Measurements from ENCODE around the gene KIAA0825.

Gene KIAA0825

DNA sequence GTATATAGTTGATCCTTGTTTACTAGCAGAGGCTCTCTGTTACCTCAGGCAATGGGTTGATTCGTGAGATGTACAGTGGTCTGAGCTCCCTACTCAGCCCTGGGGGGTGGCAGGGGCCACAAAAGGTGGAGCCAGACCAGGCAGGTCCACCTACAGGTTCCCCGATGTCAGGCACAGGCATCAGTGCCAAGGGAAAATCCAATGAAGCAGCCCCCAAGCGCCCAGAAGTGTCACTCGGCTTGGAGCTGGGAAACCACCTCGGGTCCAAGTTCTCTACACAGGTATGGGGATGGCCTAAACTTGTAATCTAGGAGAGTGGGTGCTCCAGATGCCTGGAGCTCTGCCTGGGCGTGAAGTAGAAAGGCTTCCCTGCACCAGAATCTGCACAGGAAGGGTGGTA, 188.8 kb downstream of the KIAA0825 start:
- DNase-seq = no peak

DNA sequence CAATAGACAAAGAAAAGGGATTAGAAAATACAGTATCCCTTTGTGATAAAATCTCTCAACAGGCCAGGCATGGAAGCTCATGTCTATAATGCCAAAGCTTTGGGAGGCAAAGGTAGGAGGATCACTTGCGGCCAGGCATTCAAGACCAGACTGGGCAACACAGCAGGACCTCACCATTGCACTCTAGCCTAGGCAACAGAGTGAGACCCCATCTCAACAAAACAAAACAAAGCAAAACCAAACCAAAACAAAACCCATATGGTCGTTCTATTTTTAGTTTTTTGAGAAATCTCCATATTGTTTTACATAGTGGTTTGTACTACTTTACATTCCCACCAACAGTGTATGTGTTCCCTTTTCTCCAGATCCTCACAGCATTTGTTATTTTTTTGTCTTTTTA, 193.0 kb downstream of the KIAA0825 start:
- no peak for DNase-seq

DNA sequence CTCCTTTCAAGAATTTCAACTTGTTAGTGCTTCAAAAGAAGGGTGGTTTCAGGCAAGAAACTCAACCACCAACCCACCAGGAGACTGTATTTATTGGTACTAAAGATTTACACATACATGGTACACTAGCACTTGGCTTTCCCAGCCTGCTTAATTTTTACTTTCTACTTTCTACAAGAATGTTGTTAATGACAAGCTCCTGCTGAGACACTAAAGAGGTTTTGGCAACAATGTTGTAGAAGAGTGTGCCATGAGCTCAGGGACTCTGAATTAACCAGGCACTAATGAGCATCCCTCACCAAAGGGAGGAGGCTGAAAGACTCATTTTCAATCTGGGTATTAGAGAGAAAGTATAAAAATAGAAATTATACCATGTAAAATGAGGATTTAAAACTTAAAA, 195.0 kb downstream of the KIAA0825 start:
- no peak for DNase-seq

DNA sequence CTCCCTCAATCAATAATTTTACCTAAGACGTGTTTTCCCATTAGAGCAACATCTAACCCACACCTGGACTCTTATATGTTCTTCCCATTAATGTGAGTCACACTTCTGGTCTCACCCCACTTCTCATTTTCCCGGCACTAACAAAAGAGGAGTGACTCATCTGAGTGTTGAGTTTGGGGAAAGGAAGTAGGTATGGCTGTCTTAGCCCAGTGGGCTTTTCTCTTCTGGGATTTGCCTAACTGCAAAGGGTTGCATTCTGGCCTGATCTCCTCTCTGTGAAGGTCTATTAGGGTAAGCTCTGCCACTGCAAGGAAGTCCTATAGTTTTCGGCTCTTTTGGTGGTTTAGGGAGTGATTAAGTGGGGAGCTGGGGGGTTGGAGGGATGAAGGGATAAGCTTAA, 195.6 kb downstream of the KIAA0825 start:
- DNase-seq = peak; percentile 29 to 44

DNA sequence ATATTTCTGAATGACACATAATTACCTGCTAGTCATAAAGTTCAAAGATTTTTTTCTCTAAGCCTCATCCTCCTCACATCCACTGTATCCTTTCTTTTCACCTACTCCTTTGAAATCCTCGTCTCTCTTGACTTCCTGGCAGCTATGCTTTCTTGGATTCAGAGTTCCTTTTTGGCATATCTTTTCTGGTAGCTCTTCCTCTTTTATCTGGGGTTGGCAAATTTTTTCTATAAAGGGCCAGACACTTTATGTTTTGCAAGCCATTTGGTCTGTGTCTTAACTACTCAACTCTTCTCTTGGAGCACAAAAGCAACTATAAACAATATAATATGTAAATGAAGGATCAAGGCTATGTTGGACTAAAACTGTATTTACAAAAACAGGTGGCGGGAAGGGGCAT, 197.5 kb downstream of the KIAA0825 start:
- DNase-seq = peak; percentile 30 to 49

DNA sequence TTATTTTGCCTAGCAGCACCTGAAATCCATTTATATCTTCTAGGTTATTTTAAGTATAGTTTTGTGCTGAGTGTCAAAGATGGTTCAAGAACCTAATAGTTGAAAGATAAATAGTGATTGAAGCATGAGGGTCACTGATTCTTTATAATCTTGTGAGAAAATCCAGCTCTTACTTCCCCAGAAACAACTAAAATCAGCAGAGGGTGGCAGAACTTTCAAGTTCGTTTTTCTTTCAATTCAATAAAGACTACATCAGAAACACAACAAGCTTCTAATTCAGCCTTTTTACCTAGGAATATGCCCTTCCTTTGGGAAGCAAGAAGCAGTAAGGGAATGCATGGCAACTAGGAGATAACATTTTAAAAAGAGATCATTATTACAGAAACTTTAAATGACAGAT, 202.6 kb downstream of the KIAA0825 start:
- no peak for DNase-seq

DNA sequence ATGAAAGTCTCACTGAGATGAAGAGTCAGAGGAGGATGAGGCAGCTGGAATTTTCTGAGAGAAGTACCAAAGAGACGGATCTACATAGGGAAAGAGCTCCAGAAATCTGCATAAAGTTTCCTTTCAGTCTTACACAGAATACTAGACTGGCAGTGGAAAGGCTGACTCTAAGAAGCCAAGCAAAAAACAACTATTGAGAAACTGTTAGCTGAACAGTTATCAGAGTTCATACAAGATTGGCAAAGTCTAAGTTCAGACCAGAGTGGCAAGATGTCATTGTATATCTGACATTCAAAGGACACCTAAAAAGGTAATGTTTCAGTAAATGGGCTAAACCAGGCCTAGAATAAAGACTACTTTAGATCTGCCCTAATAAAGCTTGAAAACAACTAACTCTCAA, 209.0 kb downstream of the KIAA0825 start:
- DNase-seq = no peak

DNA sequence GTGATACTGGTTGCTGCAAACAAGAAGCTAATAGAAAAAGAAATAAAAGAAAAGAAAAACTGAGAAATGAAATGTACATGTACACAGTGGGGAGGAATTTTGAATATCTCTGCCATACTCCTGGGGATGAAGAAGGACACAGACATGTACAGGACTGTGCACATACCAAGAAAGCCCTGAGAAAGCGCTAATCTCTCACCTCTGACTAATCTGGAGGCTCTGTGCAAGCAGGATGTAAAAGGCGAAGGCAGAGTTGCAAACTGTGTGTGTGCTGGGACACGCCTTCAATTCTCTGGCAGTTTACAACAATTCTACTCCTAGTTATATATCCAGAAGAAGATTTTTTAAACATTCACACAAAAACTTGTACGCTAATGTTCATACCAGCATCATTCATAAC, 211.4 kb downstream of the KIAA0825 start:
- DNase-seq = no peak

DNA sequence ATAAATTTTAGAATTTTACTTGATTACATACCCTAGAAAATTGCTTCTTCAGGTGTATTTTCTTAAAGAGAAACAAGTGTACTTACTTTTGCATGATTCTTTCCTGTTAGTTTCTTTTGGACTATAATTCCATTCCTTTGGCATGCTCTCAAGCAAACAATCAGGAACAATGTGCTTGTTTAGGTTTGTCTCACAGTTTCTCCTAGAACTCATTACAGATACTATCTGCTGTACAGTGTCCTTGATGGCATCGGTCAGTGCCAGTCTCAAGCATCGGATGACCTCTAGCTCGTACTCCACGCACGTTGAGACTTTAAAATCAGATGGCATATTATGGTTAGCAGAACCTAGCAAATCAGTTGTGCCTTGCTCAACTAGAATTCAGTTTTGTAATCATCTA, 214.9 kb downstream of the KIAA0825 start:
- no peak for DNase-seq

DNA sequence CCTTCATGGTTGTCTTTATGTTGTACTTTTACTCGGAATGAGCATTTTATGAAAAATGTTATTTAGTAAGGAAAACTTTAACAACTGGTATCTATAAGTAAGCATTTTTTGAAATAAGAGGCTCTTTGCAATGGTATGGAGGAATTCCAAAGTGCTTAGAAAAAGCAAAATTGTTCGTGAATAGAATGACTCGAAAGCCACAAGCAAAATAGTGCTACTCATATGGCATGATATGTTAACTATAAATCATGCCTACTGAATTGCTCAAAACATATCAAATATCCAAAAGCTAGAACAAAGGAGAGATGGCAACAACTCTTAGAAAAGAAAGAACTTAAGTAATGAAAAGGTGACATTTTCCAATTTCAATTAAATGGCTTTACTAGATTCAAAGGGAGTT, 216.3 kb downstream of the KIAA0825 start:
- DNase-seq = no peak

DNA sequence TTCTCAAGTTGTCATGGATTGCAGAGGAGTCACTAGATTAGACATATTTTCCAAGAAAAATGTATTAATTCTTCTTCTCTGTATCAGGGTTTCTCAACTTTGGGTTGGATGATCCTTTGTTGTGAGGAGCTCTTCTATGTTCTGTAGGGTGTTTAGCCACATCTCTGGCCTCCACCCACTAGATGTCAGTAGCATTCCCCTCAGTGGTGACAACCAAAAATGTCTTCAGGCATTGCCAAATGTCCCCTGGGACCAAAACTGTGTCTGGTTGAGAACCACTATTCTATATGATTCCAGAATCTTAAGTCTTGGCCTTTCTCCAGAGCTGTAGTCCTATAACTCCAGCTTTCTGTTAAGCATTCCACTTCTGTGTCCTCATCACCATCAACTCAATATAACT, 220.9 kb downstream of the KIAA0825 start:
- DNase-seq = no peak

DNA sequence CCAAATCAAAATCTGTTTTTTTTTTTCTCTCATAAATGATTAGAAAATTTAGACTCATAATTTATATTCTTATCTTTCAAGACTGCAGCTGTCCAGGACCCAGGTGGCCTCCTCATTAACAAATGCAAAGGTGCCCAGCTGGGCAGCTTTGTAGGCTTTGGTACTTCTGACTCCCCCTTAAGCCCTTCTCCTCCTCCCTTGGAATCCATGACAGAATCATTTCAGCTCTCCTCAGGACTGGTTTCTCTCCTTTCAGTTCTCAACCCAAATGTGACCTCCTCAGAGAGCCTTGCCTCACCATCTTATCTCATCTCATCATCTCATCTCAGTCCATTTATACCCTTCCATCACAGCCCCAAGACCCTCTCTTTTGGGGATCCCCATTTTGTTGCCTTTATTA, 221.7 kb downstream of the KIAA0825 start:
- DNase-seq = no peak

DNA sequence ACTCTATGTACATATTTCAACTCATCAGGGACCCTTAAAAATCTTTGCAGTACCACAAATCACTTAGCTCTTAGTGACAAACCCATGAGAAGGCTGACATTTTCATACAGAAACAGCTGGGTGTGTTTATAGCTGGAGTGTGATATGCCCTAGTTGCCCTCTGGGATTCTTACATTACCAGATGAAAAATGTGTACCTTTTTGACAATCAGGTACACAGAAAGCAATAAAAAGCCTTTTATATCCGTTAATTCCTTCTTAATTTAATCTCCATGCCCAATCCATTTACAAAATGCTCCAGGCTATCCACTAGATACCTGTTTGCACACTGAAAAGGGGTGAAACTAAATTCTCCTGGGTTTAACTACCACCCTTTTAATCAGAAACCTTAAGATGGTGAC, 222.9 kb downstream of the KIAA0825 start:
- no peak for DNase-seq

DNA sequence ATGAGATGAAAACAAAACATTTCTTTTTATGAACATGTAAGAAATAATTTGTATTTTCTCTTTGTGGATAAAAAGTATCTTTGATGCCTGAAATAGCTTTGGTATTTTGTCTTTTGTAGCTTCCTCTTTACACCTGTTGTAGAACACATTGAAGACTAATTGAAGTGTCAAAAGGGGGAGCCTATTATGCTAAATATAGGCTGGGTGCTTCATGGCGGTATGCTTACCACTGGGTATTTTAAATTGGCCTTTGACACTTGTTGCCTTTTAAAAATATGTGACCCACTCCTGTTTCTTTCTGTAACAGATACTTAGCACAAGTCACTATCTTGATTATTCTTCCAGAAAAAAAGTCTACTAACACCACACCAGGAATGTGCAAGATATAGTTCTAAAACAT, 226.4 kb downstream of the KIAA0825 start:
- no peak for DNase-seq

DNA sequence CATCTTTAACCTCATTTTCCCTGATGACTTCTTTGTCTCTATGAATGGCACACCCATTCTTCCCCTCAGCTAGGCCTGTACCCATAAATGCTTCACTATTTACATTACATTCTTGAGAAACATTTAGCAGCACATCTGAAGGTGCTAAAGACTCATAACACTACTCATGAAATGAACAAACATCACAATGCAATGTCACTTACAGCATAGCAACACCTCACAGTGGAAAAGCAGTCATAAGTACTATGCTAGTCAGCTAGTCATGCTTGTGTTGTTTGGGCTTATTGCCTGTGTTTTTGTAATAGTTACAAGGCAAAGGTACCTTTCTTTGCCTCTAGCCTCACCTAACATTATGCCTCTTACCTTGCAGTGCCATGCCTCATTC, 228.9 kb downstream of the KIAA0825 start:
- no peak for DNase-seq

DNA sequence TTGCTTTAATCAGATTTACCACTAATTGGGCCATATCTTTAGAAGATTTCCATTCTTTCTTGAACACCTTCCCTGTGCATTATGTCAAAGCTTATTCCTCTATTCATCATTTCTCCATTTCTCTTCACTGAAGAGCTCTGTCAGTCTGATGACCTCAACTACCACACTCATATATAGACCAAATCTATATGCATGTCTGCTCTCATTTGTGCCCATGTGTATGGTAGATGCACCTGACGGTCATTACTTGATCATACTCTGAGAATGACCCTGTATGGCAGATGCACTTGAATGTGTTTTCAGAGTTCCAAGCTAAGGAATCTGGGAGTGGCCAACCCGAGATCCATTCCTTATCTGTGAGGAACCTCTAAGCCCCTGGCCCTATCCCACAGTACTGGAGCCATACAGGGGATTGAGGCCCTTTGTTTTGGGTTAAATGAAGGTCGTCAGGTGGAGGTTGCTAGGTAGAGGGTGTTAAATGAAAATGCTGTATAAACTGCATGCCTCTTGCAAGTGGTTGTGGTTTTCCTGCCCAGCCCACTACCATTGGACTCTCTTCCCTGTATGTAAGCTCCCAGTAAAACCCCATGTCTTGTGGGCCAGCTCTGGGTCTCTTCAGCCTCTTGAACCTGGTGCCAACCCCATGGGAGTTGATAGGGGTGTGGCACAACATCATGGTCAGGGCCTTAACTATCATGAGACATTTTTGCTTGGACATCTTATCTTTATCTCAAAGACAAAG, 229.5 kb downstream of the KIAA0825 start:
- DNase-seq = no peak

DNA sequence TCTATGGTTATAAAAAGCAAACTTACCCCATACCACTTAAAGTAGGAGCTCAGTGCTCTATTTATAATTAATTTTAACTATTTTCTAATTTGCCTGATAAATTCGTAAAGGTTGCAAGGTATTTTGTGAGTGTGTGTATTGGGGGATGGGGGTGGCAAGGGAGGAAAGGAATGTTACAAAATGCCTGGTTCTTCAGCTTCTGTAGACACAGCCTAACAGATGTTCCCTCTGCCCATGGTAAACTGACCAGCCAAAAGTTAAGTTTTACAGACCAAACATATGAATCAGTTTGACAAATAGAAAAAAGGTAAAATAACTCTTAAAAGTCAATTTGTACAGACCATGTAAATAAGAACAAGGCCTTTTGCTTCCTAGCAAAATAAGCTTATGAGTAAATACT, 232.6 kb downstream of the KIAA0825 start:
- no peak for DNase-seq

DNA sequence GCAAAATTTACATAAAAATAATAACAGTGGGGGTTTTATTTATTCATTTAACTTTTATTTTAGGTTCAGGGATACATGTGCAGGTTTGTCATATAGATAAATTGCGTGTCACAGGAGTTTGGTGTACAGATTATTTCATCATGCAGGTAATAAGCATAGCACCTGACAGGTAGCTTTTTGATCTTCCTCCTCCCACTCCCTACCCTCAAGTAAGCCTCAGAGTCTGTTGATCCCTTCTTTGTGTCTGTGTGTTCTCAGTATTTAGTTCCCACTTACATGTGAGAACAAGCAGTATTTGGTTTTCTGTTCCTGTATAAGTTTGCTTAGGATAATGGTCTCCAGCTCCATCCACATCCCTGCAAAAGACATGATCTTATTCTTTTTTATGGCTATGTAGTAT, 240.3 kb downstream of the KIAA0825 start:
- DNase-seq = no peak

DNA sequence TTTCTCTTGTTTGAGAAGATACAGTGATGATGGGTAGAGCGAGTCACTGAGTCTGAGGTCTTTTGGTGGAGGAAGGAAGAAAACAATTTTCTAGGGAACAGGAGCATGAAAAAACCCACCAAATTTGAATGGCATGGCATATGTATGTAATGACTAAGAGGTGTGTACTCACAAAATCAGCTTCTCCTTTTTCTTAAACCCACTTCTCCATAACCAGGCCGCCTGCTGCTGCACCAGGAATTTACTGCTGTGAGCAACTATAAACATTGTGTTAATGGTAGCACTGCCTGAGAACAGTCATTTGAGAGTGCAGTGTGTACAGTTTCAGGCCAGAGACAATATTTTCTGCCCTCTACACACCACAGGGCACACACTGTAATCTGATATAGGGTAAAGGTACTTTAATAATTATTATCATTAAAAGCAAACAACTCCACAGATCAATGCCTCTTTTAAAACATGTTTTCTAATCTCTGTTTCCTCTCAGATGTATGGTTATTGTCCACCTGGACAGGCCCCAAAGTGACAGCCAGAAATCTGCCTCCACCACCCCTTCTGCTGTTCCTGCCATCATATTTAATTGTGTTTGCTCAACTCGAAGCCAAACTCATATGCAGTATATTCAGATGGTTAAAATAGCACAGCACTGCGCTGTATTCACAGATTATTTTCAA, 241.6 kb downstream of the KIAA0825 start:
- peak; percentile 62 to 79 for DNase-seq

DNA sequence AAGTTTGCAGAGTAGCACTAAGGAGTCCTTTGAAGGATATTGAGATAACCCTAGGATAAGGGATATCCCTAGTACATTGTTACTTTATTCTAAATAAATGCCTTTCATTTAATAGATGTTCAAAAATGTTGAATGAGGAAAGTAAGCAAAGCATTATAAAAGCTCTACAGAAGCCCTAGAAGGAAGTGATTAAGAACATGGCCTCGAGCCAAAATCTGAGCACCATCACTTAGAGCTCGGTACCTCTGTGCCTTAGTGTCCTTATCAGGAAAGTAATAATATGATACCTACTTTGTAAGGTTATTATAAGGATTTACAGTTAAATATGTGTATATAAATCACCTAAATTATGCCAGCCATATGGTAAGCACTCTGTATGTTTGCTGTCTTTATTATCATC, 242.6 kb downstream of the KIAA0825 start:
- DNase-seq = no peak

DNA sequence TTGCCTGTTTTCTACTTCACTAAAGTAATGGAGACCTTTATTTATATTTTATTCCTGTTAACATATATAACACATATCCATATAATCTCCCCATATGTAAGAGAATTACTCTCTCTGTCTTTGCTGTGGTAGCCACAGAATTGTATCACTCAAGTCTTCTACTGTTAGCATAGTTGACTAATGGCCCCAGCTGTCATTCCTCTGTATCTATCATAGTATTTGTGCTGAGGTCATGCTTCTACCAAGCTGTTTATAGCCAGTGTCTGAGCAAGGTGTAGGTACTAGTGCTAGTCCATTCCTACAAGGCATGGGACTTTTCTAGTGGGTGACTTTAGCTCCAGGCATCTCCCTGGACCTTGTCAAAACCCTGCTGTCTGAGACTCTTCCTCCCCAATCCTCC, 244.1 kb downstream of the KIAA0825 start:
- no peak for DNase-seq

DNA sequence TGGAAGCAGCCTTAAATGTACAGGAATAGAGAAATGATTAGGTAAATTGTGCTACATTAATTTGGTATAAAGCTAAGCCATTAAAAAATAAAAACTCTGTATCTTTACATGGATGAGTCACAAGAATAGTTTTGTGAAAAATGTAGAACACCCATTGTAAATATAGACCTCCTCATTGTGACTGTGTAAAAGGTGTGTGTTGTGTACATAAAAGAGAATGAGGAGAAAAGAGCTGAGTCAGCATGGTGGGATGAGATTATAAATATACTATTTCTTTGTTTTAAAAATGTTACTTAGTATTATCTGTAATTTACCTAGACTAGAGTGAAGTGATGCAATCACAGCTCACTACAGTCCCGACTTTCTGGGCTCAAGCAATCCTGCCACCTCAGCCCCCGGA, 250.5 kb downstream of the KIAA0825 start:
- no peak for DNase-seq

DNA sequence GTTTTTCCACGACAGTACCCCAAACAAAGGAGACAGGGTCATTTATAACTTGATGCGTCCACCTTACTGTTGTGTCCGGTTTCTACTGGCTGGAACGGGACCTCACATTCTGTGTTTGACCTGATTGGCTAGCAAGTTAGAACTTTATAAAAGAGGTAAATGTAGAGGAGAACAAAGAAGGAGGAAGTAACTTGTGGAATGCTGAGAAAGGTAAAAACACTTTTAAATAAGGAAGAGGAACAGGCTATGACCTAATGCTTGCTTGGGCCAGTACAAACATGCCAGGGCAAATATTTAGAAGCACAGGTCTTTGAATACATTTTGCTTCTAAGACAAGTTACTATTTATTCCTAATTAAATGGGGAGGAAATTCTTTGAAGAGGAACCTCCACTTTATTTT, 251.6 kb downstream of the KIAA0825 start:
- DNase-seq = no peak

DNA sequence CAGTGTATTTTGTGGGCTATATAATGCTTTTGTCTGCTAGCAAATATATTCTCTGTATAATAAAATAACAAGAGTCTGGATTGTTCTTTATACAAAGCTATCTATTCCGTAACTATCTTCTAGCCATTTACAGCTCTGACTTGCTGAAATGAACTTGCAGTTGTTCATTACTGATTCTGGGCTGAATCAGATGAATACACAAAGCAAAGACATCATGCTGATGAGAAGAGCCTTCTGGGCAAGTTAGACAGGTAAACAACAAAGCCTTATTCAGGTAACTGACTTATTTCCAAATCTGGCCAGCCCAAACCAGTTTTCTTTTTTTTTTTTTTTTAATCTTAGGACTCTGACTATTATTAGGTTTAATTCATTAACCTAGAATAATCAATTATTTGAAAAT, 255.5 kb downstream of the KIAA0825 start:
- no peak for DNase-seq
